Measurements from ENCODE around the gene HNRNPH1. TPM values are rescaled to one million over a fixed set of nuclear protein-coding genes. Genes with fewer than 3 reads are reported as not detected.

Gene HNRNPH1
- total RNA-seq, 2 experiments from 2014 or later, result 706 to 709 TPM

DNA sequence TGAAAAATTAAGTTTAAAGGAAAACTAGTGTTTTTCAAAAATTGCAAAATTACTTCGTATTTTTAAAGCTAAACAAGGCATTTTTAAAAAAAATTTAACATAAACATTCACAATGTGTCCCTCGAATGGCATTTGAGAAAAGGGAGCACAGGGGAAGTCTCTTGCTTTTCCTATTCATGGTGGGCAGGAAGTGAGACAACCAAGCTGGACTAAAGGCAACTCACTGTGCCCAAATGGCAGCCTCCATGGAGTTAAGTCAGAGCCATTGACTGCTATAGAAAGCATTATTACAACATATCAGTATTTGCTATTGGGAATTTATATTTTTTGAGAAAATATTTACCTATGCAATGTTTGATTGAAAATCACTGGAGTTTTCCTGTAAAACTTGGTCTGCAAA is 8.3 kb downstream of the HNRNPH1 start:
- Mint-ChIP-seq H3K36me3 (ENCODE audit: low read depth) (peaks cover 83% of the 10 kb centered on the region), H3K4me3 (no peak overlapping the region), H3K4me1 (ENCODE audit: low read depth) (peaks cover 61% of the 10 kb centered on the region), H3K27ac (no peak overlapping the region), H3K9me3 (no peaks in the 10 kb centered on the region), H3K27me3 (no peaks in the 10 kb centered on the region)
- TF ChIP-seq, protein P1, sequence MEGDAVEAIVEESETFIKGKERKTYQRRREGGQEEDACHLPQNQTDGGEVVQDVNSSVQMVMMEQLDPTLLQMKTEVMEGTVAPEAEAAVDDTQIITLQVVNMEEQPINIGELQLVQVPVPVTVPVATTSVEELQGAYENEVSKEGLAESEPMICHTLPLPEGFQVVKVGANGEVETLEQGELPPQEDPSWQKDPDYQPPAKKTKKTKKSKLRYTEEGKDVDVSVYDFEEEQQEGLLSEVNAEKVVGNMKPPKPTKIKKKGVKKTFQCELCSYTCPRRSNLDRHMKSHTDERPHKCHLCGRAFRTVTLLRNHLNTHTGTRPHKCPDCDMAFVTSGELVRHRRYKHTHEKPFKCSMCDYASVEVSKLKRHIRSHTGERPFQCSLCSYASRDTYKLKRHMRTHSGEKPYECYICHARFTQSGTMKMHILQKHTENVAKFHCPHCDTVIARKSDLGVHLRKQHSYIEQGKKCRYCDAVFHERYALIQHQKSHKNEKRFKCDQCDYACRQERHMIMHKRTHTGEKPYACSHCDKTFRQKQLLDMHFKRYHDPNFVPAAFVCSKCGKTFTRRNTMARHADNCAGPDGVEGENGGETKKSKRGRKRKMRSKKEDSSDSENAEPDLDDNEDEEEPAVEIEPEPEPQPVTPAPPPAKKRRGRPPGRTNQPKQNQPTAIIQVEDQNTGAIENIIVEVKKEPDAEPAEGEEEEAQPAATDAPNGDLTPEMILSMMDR (IDR thresholded peaks at IDR 0.05), result no peak
- no peak for DNase-seq
- ATAC-seq, result no peak
- ChIA-PET POLR2A (interaction anchor here (0.8 to 1.2 kb wide), 2 partner anchors 66 to 202 kb away, joined by 3 to 4 read pairs; partner anchors contain the start of gene CBY3), CTCF (interaction anchor here (1.1 kb wide), 1 partner anchor 9 kb away, joined by 3 read pairs; the partner anchor contains the start of gene HNRNPH1)
- intact Hi-C loops (cut with micrococcal nuclease), result no loop called here

DNA sequence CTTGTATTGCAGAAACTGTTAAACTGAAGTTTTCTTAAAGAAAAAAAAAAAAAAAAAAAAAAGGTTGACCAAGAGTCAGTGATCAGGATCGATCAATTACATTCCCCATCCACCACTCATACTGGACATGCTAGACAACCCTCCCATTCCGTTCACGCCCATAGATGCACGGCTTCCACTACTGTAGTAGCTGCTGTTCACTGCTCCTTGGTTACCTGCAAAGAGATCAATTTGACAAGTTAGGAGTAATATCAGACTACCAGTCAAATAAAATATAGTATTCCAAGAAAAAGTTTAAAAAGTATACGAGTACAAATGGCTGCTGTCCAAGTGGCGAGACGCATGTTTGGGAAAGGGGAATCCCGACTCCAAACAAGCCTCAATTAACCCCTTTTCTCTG is 8.7 kb downstream of the HNRNPH1 start:
- intact Hi-C loops (cut with micrococcal nuclease), result no loop called here
- TF ChIP-seq, protein P1 (IDR thresholded peaks at IDR 0.05), result no peak
- peaks cover 63% of the 10 kb centered on the region for H3K4me1 Mint-ChIP-seq (ENCODE audit: low read depth)
- H3K9me3 Mint-ChIP-seq, result no peaks in the 10 kb centered on the region
- no peaks in the 10 kb centered on the region for H3K27me3 Mint-ChIP-seq
- H3K4me3 Mint-ChIP-seq, result no peak overlapping the region
- POLR2A ChIA-PET, result interaction anchor here (0.8 to 2.4 kb wide), 4 partner anchors 16 to 202 kb away, joined by 3 to 8 read pairs (median 4); partner anchors contain the start of gene CBY3
- DNase-seq, result no peak
- CTCF ChIA-PET, result interaction anchor here (1.1 kb wide), 1 partner anchor 9 kb away, joined by 3 read pairs; the partner anchor contains the start of gene HNRNPH1
- no peak for ATAC-seq
- H3K36me3 Mint-ChIP-seq (ENCODE audit: low read depth), result peaks cover 83% of the 10 kb centered on the region
- peak overlapping the region; percentile 55 for H3K27ac Mint-ChIP-seq

DNA sequence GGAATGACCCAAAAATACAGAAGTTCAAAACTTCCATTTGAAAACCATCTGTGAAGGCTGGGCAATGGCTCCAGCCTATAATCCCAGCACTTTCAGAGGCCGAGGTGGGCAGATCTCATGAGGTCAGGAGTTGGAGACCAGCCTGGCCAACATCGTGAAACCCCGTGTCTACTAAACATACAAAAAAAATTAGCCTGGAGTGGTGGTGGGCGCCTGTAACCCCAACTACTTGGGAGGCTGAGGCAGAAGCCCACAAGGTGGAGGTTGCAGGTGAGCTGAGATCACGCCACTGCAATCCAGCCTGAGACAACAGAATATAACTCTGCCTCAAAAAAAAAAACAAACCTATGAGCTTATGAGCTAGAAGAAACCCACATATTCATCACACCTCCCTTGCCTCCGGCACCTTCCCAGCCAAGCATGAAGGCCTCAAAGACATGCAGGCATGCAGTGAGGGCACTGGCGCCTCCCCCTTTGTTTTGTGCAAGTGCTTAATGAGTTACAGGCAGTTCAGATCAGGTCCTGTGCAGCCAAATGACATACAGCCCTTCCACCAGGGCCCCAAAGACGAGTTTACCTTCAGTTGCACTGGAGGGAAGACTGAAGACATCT is 9.9 kb downstream of the HNRNPH1 start:
- Mint-ChIP-seq H3K4me1 (ENCODE audit: low read depth) (peaks cover 67% of the 10 kb centered on the region), H3K9me3 (no peaks in the 10 kb centered on the region), H3K36me3 (ENCODE audit: low read depth) (peaks cover 79% of the 10 kb centered on the region), H3K27me3 (no peaks in the 10 kb centered on the region), H3K4me3 (no peak overlapping the region), H3K27ac (peak overlapping the region; percentile 31)
- TF ChIP-seq, protein P1 (IDR thresholded peaks at IDR 0.05), result no peak
- DNase-seq, result peak; percentile 30
- ATAC-seq, result peak; percentile 12
- POLR2A ChIA-PET, result interaction anchor here (0.6 to 2.4 kb wide), 8 partner anchors 15 to 123 kb away, joined by 3 to 8 read pairs (median 4); no protein-coding TSS in a partner anchor
- intact Hi-C loops (cut with micrococcal nuclease), result no loop called here
- CTCF ChIA-PET, result interaction anchor here (2.8 kb wide), 1 partner anchor 8 kb away, joined by 10 read pairs; no protein-coding TSS in a partner anchor

DNA sequence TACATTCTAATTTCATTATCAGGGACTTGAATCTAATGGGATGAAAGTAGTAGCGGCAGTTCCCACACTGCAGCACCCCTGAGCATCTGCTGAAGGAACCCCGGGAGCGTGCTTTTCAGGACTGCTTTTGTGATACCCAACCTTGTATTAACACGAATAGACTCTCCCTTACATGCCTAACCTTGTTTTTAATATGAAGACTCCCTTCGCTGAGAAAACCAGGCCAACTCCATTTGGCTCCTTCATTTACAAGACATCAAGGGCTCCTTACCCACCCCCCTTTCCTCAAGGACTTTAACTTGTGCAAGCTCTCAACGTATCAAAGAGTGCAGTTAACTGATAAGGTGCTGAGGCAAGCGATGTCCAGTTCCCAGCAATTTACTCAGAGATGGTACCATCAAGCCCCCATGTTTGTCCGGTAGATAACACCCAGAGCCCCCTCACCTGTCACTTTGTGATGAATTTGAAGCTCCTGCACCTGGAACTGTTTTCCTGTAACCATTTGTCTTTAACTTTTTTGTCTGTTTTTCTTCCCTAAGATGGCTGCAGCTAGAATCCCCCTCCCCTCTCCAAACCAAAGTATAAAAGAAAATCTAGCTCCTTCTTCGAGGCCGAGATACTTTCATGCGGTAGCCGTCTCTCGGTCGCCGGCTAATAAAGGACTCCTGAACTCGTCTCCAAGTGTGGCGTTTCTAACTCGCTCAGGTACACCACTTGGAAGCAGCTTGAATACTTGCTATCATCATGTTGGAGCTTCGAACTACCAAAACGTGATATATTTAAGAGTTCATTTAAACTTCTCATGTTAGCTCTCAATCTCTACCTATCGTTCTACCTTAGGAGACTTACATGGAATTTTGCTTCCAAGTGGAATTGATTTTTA is 10.7 kb downstream of the HNRNPH1 start:
- H3K4me3 Mint-ChIP-seq, result no peak overlapping the region
- no peaks in the 10 kb centered on the region for H3K9me3 Mint-ChIP-seq
- H3K27ac Mint-ChIP-seq, result peak overlapping the region; percentile 56
- H3K27me3 Mint-ChIP-seq, result no peaks in the 10 kb centered on the region
- H3K36me3 Mint-ChIP-seq (ENCODE audit: low read depth), result peaks cover 76% of the 10 kb centered on the region
- no peak for ATAC-seq
- H3K4me1 Mint-ChIP-seq (ENCODE audit: low read depth), result peaks cover 71% of the 10 kb centered on the region
- ChIA-PET POLR2A (interaction anchor here (0.6 to 2.4 kb wide), 10 partner anchors 15 to 123 kb away, joined by 3 to 8 read pairs (median 4); partner anchors contain the start of gene CBY3), CTCF (interaction anchor here (2.8 kb wide), 1 partner anchor 9 kb away, joined by 10 read pairs; no protein-coding TSS in a partner anchor)
- DNase-seq, result no peak
- intact Hi-C loops (cut with micrococcal nuclease), result no loop called here
- TF ChIP-seq, protein P1 (IDR thresholded peaks at IDR 0.05), result no peak
